ENCODE results near the gene MRPL55.

DNA sequence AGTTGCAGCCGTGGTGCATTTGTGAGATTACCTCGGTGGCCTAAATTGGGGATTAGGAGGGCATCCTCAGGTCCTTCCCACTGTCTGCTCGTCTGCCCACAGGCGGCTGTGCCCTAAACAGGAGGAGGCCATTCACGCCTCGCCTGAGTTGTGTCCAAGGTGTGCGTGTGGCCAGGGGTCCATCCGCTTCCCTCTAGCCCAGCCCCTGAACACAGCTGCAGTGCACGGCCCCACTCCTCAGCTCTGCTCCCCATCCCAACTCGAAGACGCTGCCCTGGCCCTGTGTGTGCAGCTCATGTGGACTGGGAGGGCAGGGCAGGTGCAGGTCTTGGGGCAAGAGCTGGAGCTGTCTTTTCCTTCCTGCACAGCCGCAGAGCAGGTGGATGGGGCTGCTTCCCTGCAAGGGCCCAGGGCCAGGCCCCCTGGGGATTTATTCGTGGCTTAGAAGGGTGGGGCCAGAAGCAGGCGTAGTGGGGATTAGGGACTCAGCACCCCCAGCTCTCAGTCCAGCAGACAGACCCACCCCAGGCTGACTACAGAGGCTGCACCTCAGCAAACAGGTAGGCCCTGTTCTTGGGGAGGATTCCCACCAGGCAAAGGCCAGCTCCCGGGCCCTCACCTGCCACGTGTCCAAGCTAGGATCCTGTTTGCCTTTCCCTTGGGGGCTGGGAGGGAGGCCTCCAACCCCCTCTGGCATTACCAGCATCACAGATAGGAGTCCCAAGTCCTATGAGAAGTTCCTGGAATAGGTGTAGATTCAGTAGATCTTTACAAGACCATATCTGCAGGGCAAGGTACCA, 35.3 kb upstream of the MRPL55 start:
- TF ChIP-seq EZH2 (IDR thresholded peaks at IDR 0.05; ENCODE audit: insufficient read depth, poor library complexity, severe bottlenecking) (no peak), EZH2phosphoT487 (IDR thresholded peaks at IDR 0.05; ENCODE audit: insufficient read depth, low read depth) (no peak)
